Activated CD4-positive, alpha-beta memory T cell treated with anti-CD3 and anti-CD28 coated beads, Interleukin-2, amount 10 ng/mL, durations not matched to agents 7 days and 5 days (primary cell): ENCODE data around the gene QARS1. TPM values are rescaled to one million over a fixed set of nuclear protein-coding genes. Genes with fewer than 3 reads are reported as not detected.

Experiments
- CTCF ChIA-PET: fragments of 350-600 bp; sonication (Branson Sonifier 250); formaldehyde crosslinking; loops from one replicate; lab custom pipeline; 2021; ENCODE audit warnings: antibody characterized with exemption, inconsistent platforms; lab: Charles Lee
- POLR2A ChIA-PET: fragments of 350-600 bp; sonication (Branson Sonifier 250); formaldehyde crosslinking; loops from one replicate; lab custom pipeline; 2021; ENCODE audit warnings: antibody characterized with exemption; lab: Charles Lee
- DNase-seq: peaks from one replicate; pipeline ENCODE4 v3.0.0-alpha.2; 2020
- H3K27ac Mint-ChIP-seq: one replicate; pipeline ENCODE4 v1.8.0; 2021; ENCODE audit warnings: mild to moderate bottlenecking, mixed read lengths
- H3K27me3 Mint-ChIP-seq: one replicate; pipeline ENCODE4 v1.8.0; 2021; ENCODE audit warnings: mixed read lengths
- H3K36me3 Mint-ChIP-seq: one replicate; pipeline ENCODE4 v1.8.0; 2021; ENCODE audit warnings: low read depth, mixed read lengths
- H3K4me1 Mint-ChIP-seq: one replicate; pipeline ENCODE4 v1.8.0; 2021; ENCODE audit warnings: mixed read lengths
- H3K4me3 Mint-ChIP-seq: one replicate; pipeline ENCODE4 v1.8.0; 2021; ENCODE audit warnings: mild to moderate bottlenecking, mixed read lengths
- H3K9me3 Mint-ChIP-seq: one replicate; pipeline ENCODE4 v1.8.0; 2021; ENCODE audit warnings: mixed read lengths
- total RNA-seq, 2 experiments: library from RNA; stranded (reverse); gene quantifications; one replicate each; pipeline ENCODE4 v1.2.3, GENCODE V29; 2021

QARS1 gene
- total RNA-seq, 2 experiments from 2014 or later, result 194 to 212 TPM

- no peak for DNase-seq
- ChIA-PET CTCF (no interaction called here), POLR2A (interaction anchor here (2.0 kb wide), 1 partner anchor 10 kb away, joined by 6 read pairs; the partner anchor contains the start of gene USP19)
- no peaks in the 10 kb centered on the region for H3K4me1 Mint-ChIP-seq
- no peak overlapping the region for H3K27ac Mint-ChIP-seq
- no peaks in the 10 kb centered on the region for H3K36me3 Mint-ChIP-seq
- no peak overlapping the region for H3K4me3 Mint-ChIP-seq
- H3K27me3 Mint-ChIP-seq, result peaks cover 5% of the 10 kb centered on the region
- H3K9me3 Mint-ChIP-seq, result no peaks in the 10 kb centered on the region
Observed at GRCh38 chr3:49131040-49131439, 26.5 kb upstream of the QARS1 start.

GRCh38 chr3:49124991-49125670, 20.6 kb upstream of the QARS1 start:
- Mint-ChIP-seq H3K36me3 (no peaks in the 10 kb centered on the region), H3K9me3 (no peaks in the 10 kb centered on the region), H3K27me3 (no peaks in the 10 kb centered on the region), H3K4me1 (peaks cover 12% of the 10 kb centered on the region), H3K27ac (no peak overlapping the region), H3K4me3 (no peak overlapping the region)
- DNase-seq, result no peak
- ChIA-PET CTCF (interaction anchor here (1.6 kb wide), 1 partner anchor 31 kb away, joined by 3 read pairs; the partner anchor contains the start of gene QRICH1), POLR2A (no interaction called here)

GRCh38 chr3:49124203-49124602, 19.6 kb upstream of the QARS1 start:
- H3K27ac Mint-ChIP-seq, result no peak overlapping the region
- H3K36me3 Mint-ChIP-seq, result peaks cover 5% of the 10 kb centered on the region
- H3K4me3 Mint-ChIP-seq, result no peak overlapping the region
- ChIA-PET POLR2A (no interaction called here), CTCF (interaction anchor here (1.6 kb wide), 1 partner anchor 31 kb away, joined by 3 read pairs; the partner anchor contains the start of gene QRICH1)
- no peaks in the 10 kb centered on the region for H3K27me3 Mint-ChIP-seq
- DNase-seq, result no peak
- H3K9me3 Mint-ChIP-seq, result no peaks in the 10 kb centered on the region
- H3K4me1 Mint-ChIP-seq, result peaks cover 19% of the 10 kb centered on the region

DNA sequence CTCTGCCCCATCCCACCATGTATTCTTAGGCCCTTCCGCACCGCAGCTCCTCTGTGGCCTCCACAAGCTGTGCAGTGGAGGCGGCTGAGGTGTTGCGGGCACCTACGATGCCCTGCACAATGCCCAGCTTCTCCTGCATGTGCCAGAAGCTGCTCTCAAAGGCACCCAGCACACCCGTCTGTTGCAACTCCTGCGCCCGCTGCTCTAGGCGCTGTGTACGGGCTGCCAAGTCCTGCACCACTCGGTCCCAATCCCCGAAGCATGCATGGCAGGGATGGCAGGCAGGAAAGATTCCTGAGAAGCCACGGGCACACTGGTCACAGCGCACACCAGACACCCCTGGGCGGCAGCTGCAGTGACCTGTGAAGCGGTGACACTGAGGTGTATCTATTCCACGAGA, 19.1 kb upstream of the QARS1 start:
- H3K27me3 Mint-ChIP-seq, result no peaks in the 10 kb centered on the region
- CTCF ChIA-PET, result no interaction called here
- no peaks in the 10 kb centered on the region for H3K9me3 Mint-ChIP-seq
- H3K27ac Mint-ChIP-seq, result no peak overlapping the region
- H3K4me3 Mint-ChIP-seq, result no peak overlapping the region
- DNase-seq, result no peak
- H3K4me1 Mint-ChIP-seq, result peaks cover 22% of the 10 kb centered on the region
- H3K36me3 Mint-ChIP-seq, result peaks cover 10% of the 10 kb centered on the region
- POLR2A ChIA-PET, result no interaction called here

- H3K27me3 Mint-ChIP-seq, result no peaks in the 10 kb centered on the region
- peaks cover 22% of the 10 kb centered on the region for H3K4me1 Mint-ChIP-seq
- ChIA-PET POLR2A (interaction anchor here (4.4 kb wide), 1 partner anchor 29 kb away, joined by 75 read pairs; the partner anchor contains the start of gene QRICH1), CTCF (no interaction called here)
- H3K36me3 Mint-ChIP-seq, result peaks cover 11% of the 10 kb centered on the region
- H3K27ac Mint-ChIP-seq, result no peak overlapping the region
- no peak overlapping the region for H3K4me3 Mint-ChIP-seq
- H3K9me3 Mint-ChIP-seq, result no peaks in the 10 kb centered on the region
- no peak for DNase-seq
Observed at GRCh38 chr3:49122886-49123545, 18.5 kb upstream of the QARS1 start.

- POLR2A ChIA-PET, result interaction anchor here (4.4 kb wide), 1 partner anchor 28 kb away, joined by 75 read pairs; the partner anchor contains the start of gene QRICH1
- H3K36me3 Mint-ChIP-seq, result peaks cover 16% of the 10 kb centered on the region
- DNase-seq, result no peak
- no peak overlapping the region for H3K4me3 Mint-ChIP-seq
- H3K27me3 Mint-ChIP-seq, result no peaks in the 10 kb centered on the region
- H3K4me1 Mint-ChIP-seq, result peaks cover 24% of the 10 kb centered on the region
- peak overlapping the region; percentile 90 for H3K27ac Mint-ChIP-seq
- CTCF ChIA-PET, result no interaction called here
- no peaks in the 10 kb centered on the region for H3K9me3 Mint-ChIP-seq
Observed at GRCh38 chr3:49122451-49122850, 17.9 kb upstream of the QARS1 start.

DNA sequence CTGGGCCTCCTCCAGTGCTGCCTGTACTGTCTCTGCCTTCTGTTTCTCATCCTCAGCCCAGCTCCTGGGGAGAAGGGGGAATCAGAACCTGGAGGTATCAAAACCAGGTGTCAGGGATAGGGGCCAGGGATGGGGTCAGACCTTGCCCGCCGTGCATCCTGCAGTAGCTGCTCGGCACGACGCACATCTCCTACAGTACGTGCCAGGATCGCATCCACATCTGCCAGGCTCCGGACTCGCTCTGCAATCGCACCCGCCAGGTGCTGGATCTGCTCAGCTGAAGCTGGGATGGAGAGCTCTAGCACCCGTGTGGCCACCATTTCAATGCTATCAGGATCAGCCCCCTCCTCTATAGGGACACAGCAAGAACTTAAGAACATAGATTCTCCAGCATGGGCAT, 17.5 kb upstream of the QARS1 start:
- Mint-ChIP-seq H3K27me3 (no peaks in the 10 kb centered on the region), H3K27ac (peak overlapping the region; percentile 90), H3K4me1 (peaks cover 24% of the 10 kb centered on the region), H3K9me3 (no peaks in the 10 kb centered on the region), H3K36me3 (peaks cover 19% of the 10 kb centered on the region), H3K4me3 (no peak overlapping the region)
- DNase-seq, result no peak
- ChIA-PET CTCF (no interaction called here), POLR2A (interaction anchor here (0.6 to 4.4 kb wide), 7 partner anchors 10 to 350 kb away, joined by 3 to 75 read pairs (median 6); partner anchors contain the start of genes KLHDC8B, QARS1 and QRICH1)

GRCh38 chr3:49121132-49121736, 16.7 kb upstream of the QARS1 start:
- H3K4me3 Mint-ChIP-seq, result peak overlapping the region; percentile 83
- H3K27me3 Mint-ChIP-seq, result no peaks in the 10 kb centered on the region
- peaks cover 24% of the 10 kb centered on the region for H3K4me1 Mint-ChIP-seq
- no peaks in the 10 kb centered on the region for H3K9me3 Mint-ChIP-seq
- no peak for DNase-seq
- ChIA-PET POLR2A (interaction anchor here (0.6 to 4.4 kb wide), 21 partner anchors 9 to 1296 kb away, joined by 3 to 75 read pairs (median 3); partner anchors contain the start of genes DAG1, IMPDH2, KLHDC8B and NDUFAF3), CTCF (interaction anchor here (0.7 to 2.5 kb wide), 8 partner anchors 10 to 219 kb away, joined by 3 to 15 read pairs (median 6); partner anchors contain the start of genes KLHDC8B, NDUFAF3 and QRICH1)
- H3K36me3 Mint-ChIP-seq, result peaks cover 25% of the 10 kb centered on the region
- H3K27ac Mint-ChIP-seq, result peak overlapping the region; percentile 90

GRCh38 chr3:49120438-49121131, 16.0 kb upstream of the QARS1 start, which contains the start of gene USP19:
TSS of gene USP19 (minus strand) at chr3:49120823. CDS start at chr3:49119145, 1,678 bp downstream.
- Mint-ChIP-seq H3K36me3 (peaks cover 31% of the 10 kb centered on the region), H3K27me3 (no peaks in the 10 kb centered on the region), H3K4me3 (peak within 1 kb of the TSS; percentile 83), H3K9me3 (no peaks in the 10 kb centered on the region), H3K27ac (peak within 1 kb of the TSS; percentile 90), H3K4me1 (peaks cover 24% of the 10 kb centered on the region)
- peak; percentile 95 for DNase-seq
- ChIA-PET POLR2A (interaction anchor here (0.7 to 4.4 kb wide), 21 partner anchors 9 to 1295 kb away, joined by 3 to 75 read pairs (median 4); partner anchors contain the start of genes DAG1, IMPDH2, KLHDC8B and NDUFAF3), CTCF (interaction anchor here (0.7 to 2.5 kb wide), 9 partner anchors 9 to 220 kb away, joined by 3 to 15 read pairs (median 5); partner anchors contain the start of genes IMPDH2, KLHDC8B, NDUFAF3 and QRICH1)

DNA sequence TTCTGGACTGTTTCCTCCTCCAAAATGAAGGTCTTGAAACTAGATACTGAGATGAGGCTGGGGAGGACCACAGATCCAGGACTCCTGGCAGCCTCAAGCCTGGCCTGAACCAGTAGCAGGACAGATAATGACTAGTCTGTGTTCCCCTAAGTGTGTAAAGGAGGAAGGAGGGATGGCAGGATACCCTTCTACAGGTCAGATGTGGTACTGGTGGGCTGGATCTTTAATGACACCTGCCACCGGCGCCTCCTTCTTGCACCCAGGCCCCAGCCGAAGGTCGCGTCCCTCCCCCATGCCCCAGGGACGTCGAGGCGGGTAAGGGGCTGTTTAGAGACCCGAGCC, 15.5 kb upstream of the QARS1 start:
- ChIA-PET CTCF (interaction anchor here (1.0 to 2.5 kb wide), 5 partner anchors 26 to 220 kb away, joined by 3 to 15 read pairs (median 6); partner anchors contain the start of genes IMPDH2, NDUFAF3 and QRICH1), POLR2A (interaction anchor here (1.0 to 4.4 kb wide), 9 partner anchors 10 to 296 kb away, joined by 3 to 75 read pairs (median 8); partner anchors contain the start of genes NDUFAF3, QARS1 and QRICH1)
- DNase-seq, result no peak
- no peaks in the 10 kb centered on the region for H3K9me3 Mint-ChIP-seq
- peaks cover 24% of the 10 kb centered on the region for H3K4me1 Mint-ChIP-seq
- peak overlapping the region; percentile 83 for H3K4me3 Mint-ChIP-seq
- H3K27me3 Mint-ChIP-seq, result no peaks in the 10 kb centered on the region
- H3K36me3 Mint-ChIP-seq, result peaks cover 36% of the 10 kb centered on the region
- peak overlapping the region; percentile 90 for H3K27ac Mint-ChIP-seq

DNA sequence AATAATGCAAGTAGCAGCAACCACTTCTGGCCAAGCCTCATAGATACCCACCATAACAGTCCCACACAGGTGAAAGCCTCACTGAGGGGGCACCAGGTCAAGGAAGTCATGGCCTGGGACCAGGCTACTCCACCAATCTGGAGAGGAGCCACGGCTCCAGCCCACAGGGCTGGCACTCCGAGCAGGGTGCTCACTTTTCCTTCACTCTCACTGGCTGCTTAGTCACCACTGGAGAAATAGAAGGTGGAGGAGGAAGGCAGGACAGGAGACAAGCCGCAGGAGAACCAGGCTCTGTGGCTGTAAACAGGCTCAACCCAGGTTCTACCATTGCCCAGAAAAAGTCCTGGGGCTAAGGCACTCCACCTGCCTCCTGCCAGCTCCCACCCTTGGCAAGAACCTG, 14.9 kb upstream of the QARS1 start:
- ChIA-PET CTCF (interaction anchor here (0.8 to 2.5 kb wide), 4 partner anchors 25 to 132 kb away, joined by 3 to 15 read pairs (median 6); partner anchors contain the start of genes IMPDH2 and NDUFAF3), POLR2A (interaction anchor here (1.5 to 4.4 kb wide), 5 partner anchors 15 to 297 kb away, joined by 3 to 75 read pairs (median 11); partner anchors contain the start of genes NDUFAF3, QARS1 and QRICH1)
- peak overlapping the region; percentile 83 for H3K4me3 Mint-ChIP-seq
- H3K36me3 Mint-ChIP-seq, result peaks cover 37% of the 10 kb centered on the region
- peak overlapping the region; percentile 90 for H3K27ac Mint-ChIP-seq
- H3K4me1 Mint-ChIP-seq, result peaks cover 24% of the 10 kb centered on the region
- no peaks in the 10 kb centered on the region for H3K27me3 Mint-ChIP-seq
- no peaks in the 10 kb centered on the region for H3K9me3 Mint-ChIP-seq
- DNase-seq, result no peak
